OCI-M1 (cell line): ENCODE measurements around the gene FAM177A1.

Experiments
- DNase-seq: peaks from one replicate; lab custom pipeline; 2025; lab: John Stamatoyannopoulos, UW

The FAM177A1 gene

GRCh38 chr14:35123388-35123703, 77.3 kb downstream of the FAM177A1 start:
- DNase-seq: peak; percentile 50

- DNase-seq: no peak
Measured at GRCh38 chr14:35124127-35124526, 78.1 kb downstream of the FAM177A1 start.
